ENCODE results near the gene LARP1. TPM values are rescaled to one million over a fixed set of nuclear protein-coding genes. Genes with fewer than 3 reads are reported as not detected.
"Not testable (repeated sequence)": the region's sequence is repeated elsewhere in the genome, so short reads cannot be mapped to it uniquely, and the experiment has no call there.

The LARP1 gene
- total RNA-seq, 4 donors from 2014 or later = 79.7 to 128 (median 101) TPM

GRCh38 chr5:154732212-154732611, 23.0 kb upstream of the LARP1 start:
- intact Hi-C loops (cut with DNase I) = no loop called here
- Histone ChIP-seq H3K36me3 (no peaks in the 10 kb centered on the region), H3K27me3 (no peaks in the 10 kb centered on the region), H3K27ac (replicated peaks in 1 of 4) (no peak overlapping the region), H3K4me3 (no peak overlapping the region), H3K9me3 (no peaks in the 10 kb centered on the region), H3K4me1 (no peaks in the 10 kb centered on the region)
- TF ChIP-seq CTCF (IDR thresholded peaks at IDR 0.05) (no peak), EP300 (IDR thresholded peaks at IDR 0.05) (no peak)
- 96% methylated on average over 1 of the region's 1 CpG for WGBS
- no peak for DNase-seq (ENCODE audit: extremely low spot score)

- no peak overlapping the region for H3K27ac ChIP-seq (replicated peaks in 1 of 4)
- DNase-seq (ENCODE audit: extremely low spot score) = no peak
- no peaks in the 10 kb centered on the region for H3K27me3 ChIP-seq
- H3K9me3 ChIP-seq = no peaks in the 10 kb centered on the region
- no peaks in the 10 kb centered on the region for H3K36me3 ChIP-seq
- TF ChIP-seq POLR2A (IDR thresholded peaks at IDR 0.05; ENCODE audit: low read depth) (no peak), EP300 (IDR thresholded peaks at IDR 0.05) (no peak), CTCF (IDR thresholded peaks at IDR 0.05) (no peak), POLR2AphosphoS5 (IDR thresholded peaks at IDR 0.05) (no peak)
- intact Hi-C loops (cut with DNase I) = no loop called here
- H3K4me3 ChIP-seq = no peak overlapping the region
- H3K4me1 ChIP-seq = no peaks in the 10 kb centered on the region
- 84% methylated on average over 7 of the region's 7 CpGs for WGBS
Measured at GRCh38 chr5:154734370-154735248, 20.6 kb upstream of the LARP1 start.

GRCh38 chr5:154735362-154735761, 19.8 kb upstream of the LARP1 start:
- H3K36me3 ChIP-seq; DNase-seq (ENCODE audit: extremely low spot score); H3K27me3 ChIP-seq; H3K4me3 ChIP-seq; intact Hi-C loops (cut with DNase I); H3K27ac ChIP-seq (replicated peaks in 1 of 4); H3K9me3 ChIP-seq; H3K4me1 ChIP-seq: not testable (repeated sequence)
- WGBS = 95% methylated on average over 7 of the region's 7 CpGs

- peaks cover 9 to 14% (median 14%) of the 10 kb centered on the region in 4 donors for H3K4me1 ChIP-seq
- 95% methylated on average over 1 of the region's 1 CpG for WGBS
- DNase-seq (ENCODE audit: extremely low spot score); H3K27me3 ChIP-seq; intact Hi-C loops (cut with DNase I); H3K27ac ChIP-seq (replicated peaks in 1 of 4); H3K36me3 ChIP-seq; H3K9me3 ChIP-seq; H3K4me3 ChIP-seq: not testable (repeated sequence)
Measured at GRCh38 chr5:154736372-154736771, 18.8 kb upstream of the LARP1 start.

- H3K36me3 ChIP-seq = no peaks in the 10 kb centered on the region
Measured at GRCh38 chr5:154737667-154738320, 17.4 kb upstream of the LARP1 start.

More at GRCh38 chr5:154737667-154738320, 17.4 kb upstream of the LARP1 start:
- no peaks in the 10 kb centered on the region for H3K9me3 ChIP-seq
- no peak for DNase-seq (ENCODE audit: extremely low spot score)
- intact Hi-C loops (cut with DNase I) = no loop called here
- no peak overlapping the region for H3K4me3 ChIP-seq
- WGBS = 87% methylated on average over 6 of the region's 6 CpGs
- H3K27ac ChIP-seq (replicated peaks in 1 of 4) = no peak overlapping the region
- H3K27me3 ChIP-seq = no peaks in the 10 kb centered on the region
- TF ChIP-seq POLR2A (IDR thresholded peaks at IDR 0.05; ENCODE audit: low read depth) = no peak
- no peak for TF ChIP-seq EP300 (IDR thresholded peaks at IDR 0.05)
- TF ChIP-seq POLR2AphosphoS5 (IDR thresholded peaks at IDR 0.05) = no peak
- TF ChIP-seq CTCF (IDR thresholded peaks at IDR 0.05) = no peak
- peaks cover 13 to 19% (median 17%) of the 10 kb centered on the region in 4 donors for H3K4me1 ChIP-seq

All from esophagus muscularis mucosa (tissue), 4 donors.